ENCODE measurements around the gene PARD6A.

The PARD6A gene

DNA sequence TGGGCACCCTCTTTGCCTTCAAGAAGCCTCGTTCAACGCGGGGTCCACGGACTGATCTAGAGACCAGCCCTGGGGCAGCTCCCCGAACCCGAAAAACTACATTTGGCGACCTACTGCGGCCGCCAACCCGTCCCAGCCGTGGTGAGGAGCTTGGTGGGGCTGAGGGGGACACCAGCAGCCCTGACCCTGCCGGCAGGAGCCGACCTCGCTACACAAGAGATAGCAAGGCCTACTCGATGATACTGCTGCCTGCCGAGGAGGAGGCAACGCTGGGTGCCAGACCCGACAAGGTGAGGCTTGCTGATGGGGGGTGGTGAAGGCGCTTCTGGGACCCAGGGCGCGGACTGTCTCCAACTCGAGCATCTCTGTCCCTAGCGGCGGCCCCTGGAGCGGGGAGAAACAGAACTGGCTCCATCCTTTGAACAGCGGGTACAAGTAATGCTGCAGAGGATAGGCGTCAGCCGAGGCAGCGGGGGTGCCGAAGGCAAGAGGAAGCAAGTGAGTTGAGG, 6.3 kb upstream of the PARD6A start:
- H3K4me1 ChIP-seq (ENCODE audit: control insufficient read depth, insufficient read depth, low read length): peaks cover 7% of the 10 kb centered on the region; the same call in 1 of the 2 replicates
- ChIA-PET CTCF (no interaction called here), POLR2A (no interaction called here)
- H3K36me3 ChIP-seq (ENCODE audit: control insufficient read depth in 2 of 2, insufficient read depth in 1 of 2, low read length in 2 of 2): peaks cover 0 to 46% of the 10 kb centered on the region in 2 experiments; a peak in 1 of 3 replicates
- H3K4me3 ChIP-seq (ENCODE audit: low read depth, low read length): no peak overlapping the region
- H3K27ac ChIP-seq (ENCODE audit: extremely low read depth, low read depth, low read length): no peak overlapping the region
- H3K9me3 ChIP-seq (ENCODE audit: control insufficient read depth, insufficient read depth, low read depth, low read length): no peaks in the 10 kb centered on the region
- no peak for TF ChIP-seq ZNF302 (tag by site-specific recombination; IDR thresholded peaks at IDR 0.05; ENCODE audit: low read depth)
- TF ChIP-seq, protein P1, sequence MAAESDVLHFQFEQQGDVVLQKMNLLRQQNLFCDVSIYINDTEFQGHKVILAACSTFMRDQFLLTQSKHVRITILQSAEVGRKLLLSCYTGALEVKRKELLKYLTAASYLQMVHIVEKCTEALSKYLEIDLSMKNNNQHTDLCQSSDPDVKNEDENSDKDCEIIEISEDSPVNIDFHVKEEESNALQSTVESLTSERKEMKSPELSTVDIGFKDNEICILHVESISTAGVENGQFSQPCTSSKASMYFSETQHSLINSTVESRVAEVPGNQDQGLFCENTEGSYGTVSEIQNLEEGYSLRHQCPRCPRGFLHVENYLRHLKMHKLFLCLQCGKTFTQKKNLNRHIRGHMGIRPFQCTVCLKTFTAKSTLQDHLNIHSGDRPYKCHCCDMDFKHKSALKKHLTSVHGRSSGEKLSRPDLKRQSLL (tag by site-specific recombination; IDR thresholded peaks at IDR 0.05): no peak
- no peak for TF ChIP-seq ZNF335 (tag by site-specific recombination; conservative IDR thresholded peaks at IDR 0.05)
- no peak for TF ChIP-seq BCL11A (tag by site-specific recombination; IDR thresholded peaks at IDR 0.05; ENCODE audit: low read depth)
- no peak for TF ChIP-seq SETDB1 (IDR thresholded peaks at IDR 0.05; ENCODE audit: insufficient read length, low read length)
- TF ChIP-seq, protein P2, sequence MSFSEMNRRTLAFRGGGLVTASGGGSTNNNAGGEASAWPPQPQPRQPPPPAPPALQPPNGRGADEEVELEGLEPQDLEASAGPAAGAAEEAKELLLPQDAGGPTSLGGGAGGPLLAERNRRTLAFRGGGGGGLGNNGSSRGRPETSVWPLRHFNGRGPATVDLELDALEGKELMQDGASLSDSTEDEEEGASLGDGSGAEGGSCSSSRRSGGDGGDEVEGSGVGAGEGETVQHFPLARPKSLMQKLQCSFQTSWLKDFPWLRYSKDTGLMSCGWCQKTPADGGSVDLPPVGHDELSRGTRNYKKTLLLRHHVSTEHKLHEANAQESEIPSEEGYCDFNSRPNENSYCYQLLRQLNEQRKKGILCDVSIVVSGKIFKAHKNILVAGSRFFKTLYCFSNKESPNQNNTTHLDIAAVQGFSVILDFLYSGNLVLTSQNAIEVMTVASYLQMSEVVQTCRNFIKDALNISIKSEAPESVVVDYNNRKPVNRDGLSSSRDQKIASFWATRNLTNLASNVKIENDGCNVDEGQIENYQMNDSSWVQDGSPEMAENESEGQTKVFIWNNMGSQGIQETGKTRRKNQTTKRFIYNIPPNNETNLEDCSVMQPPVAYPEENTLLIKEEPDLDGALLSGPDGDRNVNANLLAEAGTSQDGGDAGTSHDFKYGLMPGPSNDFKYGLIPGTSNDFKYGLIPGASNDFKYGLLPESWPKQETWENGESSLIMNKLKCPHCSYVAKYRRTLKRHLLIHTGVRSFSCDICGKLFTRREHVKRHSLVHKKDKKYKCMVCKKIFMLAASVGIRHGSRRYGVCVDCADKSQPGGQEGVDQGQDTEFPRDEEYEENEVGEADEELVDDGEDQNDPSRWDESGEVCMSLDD (tag by site-specific recombination; IDR thresholded peaks at IDR 0.05): no peak
- TF ChIP-seq MYNN (tag by site-specific recombination; IDR thresholded peaks at IDR 0.05; ENCODE audit: borderline replicate concordance): no peak
- TF ChIP-seq ZNF747 (tag by site-specific recombination; IDR thresholded peaks at IDR 0.05): no peak
- no peak for TF ChIP-seq ZNF24 (tag by site-specific recombination; IDR thresholded peaks at IDR 0.05)

DNA sequence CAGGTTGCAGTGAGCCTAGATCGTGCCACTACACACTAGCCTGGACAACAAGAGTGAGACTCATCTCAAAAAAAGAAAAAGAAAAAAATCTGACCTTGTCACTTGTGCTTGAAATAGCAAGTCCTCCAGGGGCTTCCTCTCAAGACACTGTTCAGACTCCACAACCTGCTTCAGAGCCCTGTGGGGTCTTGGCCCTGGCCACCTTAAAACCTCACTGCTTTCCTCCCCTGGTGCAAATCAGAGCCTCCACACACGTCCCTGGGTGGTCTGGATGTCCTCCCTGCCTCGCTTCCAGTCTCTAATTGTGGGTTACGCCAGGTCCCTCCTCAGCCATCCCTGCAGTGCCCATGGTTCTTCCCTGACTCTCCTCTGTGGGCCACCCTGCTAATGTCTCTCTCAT, 5.4 kb upstream of the PARD6A start:
- Histone ChIP-seq H3K4me3 (ENCODE audit: low read depth, low read length) (no peak overlapping the region), H3K9me3 (ENCODE audit: control insufficient read depth, insufficient read depth, low read depth, low read length) (no peaks in the 10 kb centered on the region), H3K4me1 (ENCODE audit: control insufficient read depth, insufficient read depth, low read length) (peaks cover 7% of the 10 kb centered on the region; the same call in 1 of the 2 replicates), H3K27ac (ENCODE audit: extremely low read depth, low read depth, low read length) (no peak overlapping the region), H3K36me3 (ENCODE audit: control insufficient read depth in 2 of 2, insufficient read depth in 1 of 2, low read length in 2 of 2) (peaks cover 0 to 46% of the 10 kb centered on the region in 2 experiments; a peak in 1 of 3 replicates)
- no peak for TF ChIP-seq FEZF1 (tag by site-specific recombination; IDR thresholded peaks at IDR 0.05)
- TF ChIP-seq ZEB2 (tag by site-specific recombination; IDR thresholded peaks at IDR 0.05): no peak
- peak; percentile 59 for TF ChIP-seq GLIS1 (tag by site-specific recombination; IDR thresholded peaks at IDR 0.05)
- no peak for TF ChIP-seq ZNF701 (tag by site-specific recombination; IDR thresholded peaks at IDR 0.05)
- ChIA-PET CTCF (interaction anchor here (1.7 kb wide), 1 partner anchor 9 kb away, joined by 3 read pairs; no protein-coding TSS in a partner anchor), POLR2A (no interaction called here)

DNA sequence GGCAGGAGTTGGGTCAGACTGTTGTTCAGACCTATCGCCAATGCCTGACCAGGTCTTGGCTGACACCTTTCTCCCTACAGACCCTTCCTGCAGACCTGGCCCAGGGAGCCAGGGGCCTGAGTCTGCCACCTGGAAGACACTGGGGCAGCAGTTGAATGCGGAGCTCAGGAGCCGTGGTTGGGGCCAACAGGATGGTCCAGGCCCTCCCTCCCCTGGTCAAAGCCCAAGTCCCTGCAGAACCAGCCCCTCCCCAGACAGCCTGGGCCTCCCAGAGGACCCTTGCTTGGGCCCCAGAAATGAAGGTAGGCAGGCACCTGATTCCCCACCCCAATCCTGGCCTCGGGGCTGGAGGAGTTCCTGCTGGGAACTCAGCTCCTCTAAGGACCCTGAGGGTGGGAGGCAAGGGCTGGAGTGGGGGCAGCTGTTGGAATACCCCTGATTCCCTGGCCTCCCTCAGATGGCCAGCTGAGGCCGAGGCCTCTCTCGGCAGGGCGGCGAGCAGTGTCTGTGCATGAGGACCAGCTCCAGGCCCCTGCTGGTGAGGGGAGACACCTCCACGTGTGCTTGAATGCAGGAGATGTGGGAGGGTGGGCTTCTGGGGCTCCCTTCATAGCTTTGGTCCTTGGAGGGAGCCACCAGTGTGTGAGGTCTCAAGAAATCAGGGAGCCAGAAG, 4.3 kb upstream of the PARD6A start:
- POLR2A ChIA-PET: interaction anchor here (0.6 kb wide), 2 partner anchors 46 to 184 kb away, joined by 3 to 4 read pairs; no protein-coding TSS in a partner anchor

More for the DNA sequence above, 4.3 kb upstream of the PARD6A start:
- no peak for TF ChIP-seq ZNF121 (tag by site-specific recombination; IDR thresholded peaks at IDR 0.05)
- TF ChIP-seq ZNF555 (tag by site-specific recombination; conservative IDR thresholded peaks at IDR 0.05): no peak
- TF ChIP-seq ZNF341 (tag by site-specific recombination; IDR thresholded peaks at IDR 0.05; ENCODE audit: low read depth): no peak
- TF ChIP-seq, protein P3, sequence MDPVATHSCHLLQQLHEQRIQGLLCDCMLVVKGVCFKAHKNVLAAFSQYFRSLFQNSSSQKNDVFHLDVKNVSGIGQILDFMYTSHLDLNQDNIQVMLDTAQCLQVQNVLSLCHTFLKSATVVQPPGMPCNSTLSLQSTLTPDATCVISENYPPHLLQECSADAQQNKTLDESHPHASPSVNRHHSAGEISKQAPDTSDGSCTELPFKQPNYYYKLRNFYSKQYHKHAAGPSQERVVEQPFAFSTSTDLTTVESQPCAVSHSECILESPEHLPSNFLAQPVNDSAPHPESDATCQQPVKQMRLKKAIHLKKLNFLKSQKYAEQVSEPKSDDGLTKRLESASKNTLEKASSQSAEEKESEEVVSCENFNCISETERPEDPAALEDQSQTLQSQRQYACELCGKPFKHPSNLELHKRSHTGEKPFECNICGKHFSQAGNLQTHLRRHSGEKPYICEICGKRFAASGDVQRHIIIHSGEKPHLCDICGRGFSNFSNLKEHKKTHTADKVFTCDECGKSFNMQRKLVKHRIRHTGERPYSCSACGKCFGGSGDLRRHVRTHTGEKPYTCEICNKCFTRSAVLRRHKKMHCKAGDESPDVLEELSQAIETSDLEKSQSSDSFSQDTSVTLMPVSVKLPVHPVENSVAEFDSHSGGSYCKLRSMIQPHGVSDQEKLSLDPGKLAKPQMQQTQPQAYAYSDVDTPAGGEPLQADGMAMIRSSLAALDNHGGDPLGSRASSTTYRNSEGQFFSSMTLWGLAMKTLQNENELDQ (tag by site-specific recombination; IDR thresholded peaks at IDR 0.05; ENCODE audit: low read depth): no peak
- no peak for TF ChIP-seq KLF1 (tag by site-specific recombination; IDR thresholded peaks at IDR 0.05)
- no peak for TF ChIP-seq ZNF501 (tag by site-specific recombination; IDR thresholded peaks at IDR 0.05)
- TF ChIP-seq ZNF791 (tag by site-specific recombination; IDR thresholded peaks at IDR 0.05): no peak
- no peak for TF ChIP-seq ZNF521 (tag by site-specific recombination; IDR thresholded peaks at IDR 0.05)
- no peak for TF ChIP-seq ZBTB8A (tag by site-specific recombination; IDR thresholded peaks at IDR 0.05)
- no peak for TF ChIP-seq ZNF701 (tag by site-specific recombination; IDR thresholded peaks at IDR 0.05)
- peaks cover 7% of the 10 kb centered on the region; the same call in 1 of the 2 replicates for H3K4me1 ChIP-seq (ENCODE audit: control insufficient read depth, insufficient read depth, low read length)
- CTCF ChIA-PET: interaction anchor here (0.9 to 1.7 kb wide), 2 partner anchors 8 to 175 kb away, joined by 3 read pairs; partner anchors contain the start of gene ATP6V0D1
- no peak overlapping the region for H3K4me3 ChIP-seq (ENCODE audit: low read depth, low read length)
- no peak overlapping the region for H3K27ac ChIP-seq (ENCODE audit: extremely low read depth, low read depth, low read length)
- H3K9me3 ChIP-seq (ENCODE audit: control insufficient read depth, insufficient read depth, low read depth, low read length): no peaks in the 10 kb centered on the region
- peaks cover 0 to 46% of the 10 kb centered on the region in 2 experiments; a peak in 1 of 3 replicates for H3K36me3 ChIP-seq (ENCODE audit: control insufficient read depth in 2 of 2, insufficient read depth in 1 of 2, low read length in 2 of 2)
